Suprapubic skin (tissue), 3 donors: ENCODE measurements around the gene GPR37L1.

Experiments used
- EP300 ChIP-seq: sonication (generic); formaldehyde crosslinking; IDR thresholded peaks from one replicate; pipeline ENCODE4 v1.6.1; 2017; ENCODE audit warnings: antibody characterized with exemption
- POLR2A ChIP-seq, 2 donors: fragments of 450-650 bp; IDR thresholded peaks; one replicate each; pipeline ENCODE4 v1.6.1; 2017; ENCODE audit warnings: antibody characterized with exemption in 2 of 2, mild to moderate bottlenecking in 2 of 2, moderate library complexity in 2 of 2
- TF ChIP-seq, protein P1 (sequence below), 2 donors: fragments of 200-600 bp in 1 of 2; fragments of 450-650 bp in 1 of 2; sonication (generic) in 1 of 2; IDR thresholded peaks; one replicate each; pipeline ENCODE4 v1.5.1; 2016 to 2019; ENCODE audit warnings: antibody characterized with exemption in 2 of 2, mild to moderate bottlenecking in 1 of 2, moderate library complexity in 1 of 2

DNA sequence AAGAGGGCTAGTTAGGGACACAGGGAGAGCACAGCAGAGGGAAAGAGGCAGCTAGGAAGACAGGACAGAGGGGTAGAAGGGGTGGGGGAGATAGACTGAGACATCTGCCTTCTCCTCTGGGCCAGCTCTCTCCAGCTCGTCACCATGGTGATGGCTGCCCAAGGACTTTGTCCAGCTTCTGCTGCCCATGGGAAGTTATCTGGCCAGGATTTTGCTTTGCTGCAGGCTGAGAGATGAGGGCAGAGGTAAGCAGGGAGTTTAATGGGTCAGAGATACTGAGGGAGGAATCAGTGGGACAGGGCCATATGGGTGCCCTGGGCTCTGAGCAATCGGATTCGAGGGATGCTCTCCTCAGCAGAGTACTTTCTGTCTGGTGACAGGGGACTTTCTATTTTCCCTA, 34.5 kb upstream of the GPR37L1 start:
- TF ChIP-seq, protein P1, sequence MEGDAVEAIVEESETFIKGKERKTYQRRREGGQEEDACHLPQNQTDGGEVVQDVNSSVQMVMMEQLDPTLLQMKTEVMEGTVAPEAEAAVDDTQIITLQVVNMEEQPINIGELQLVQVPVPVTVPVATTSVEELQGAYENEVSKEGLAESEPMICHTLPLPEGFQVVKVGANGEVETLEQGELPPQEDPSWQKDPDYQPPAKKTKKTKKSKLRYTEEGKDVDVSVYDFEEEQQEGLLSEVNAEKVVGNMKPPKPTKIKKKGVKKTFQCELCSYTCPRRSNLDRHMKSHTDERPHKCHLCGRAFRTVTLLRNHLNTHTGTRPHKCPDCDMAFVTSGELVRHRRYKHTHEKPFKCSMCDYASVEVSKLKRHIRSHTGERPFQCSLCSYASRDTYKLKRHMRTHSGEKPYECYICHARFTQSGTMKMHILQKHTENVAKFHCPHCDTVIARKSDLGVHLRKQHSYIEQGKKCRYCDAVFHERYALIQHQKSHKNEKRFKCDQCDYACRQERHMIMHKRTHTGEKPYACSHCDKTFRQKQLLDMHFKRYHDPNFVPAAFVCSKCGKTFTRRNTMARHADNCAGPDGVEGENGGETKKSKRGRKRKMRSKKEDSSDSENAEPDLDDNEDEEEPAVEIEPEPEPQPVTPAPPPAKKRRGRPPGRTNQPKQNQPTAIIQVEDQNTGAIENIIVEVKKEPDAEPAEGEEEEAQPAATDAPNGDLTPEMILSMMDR (IDR thresholded peaks at IDR 0.05) = no peak
- TF ChIP-seq POLR2A (IDR thresholded peaks at IDR 0.05) (no peak), EP300 (no peak)
